Ureter (tissue), 1 donor: ENCODE data around the gene CUX1. TPM values are rescaled to one million over a fixed set of nuclear protein-coding genes. Genes with fewer than 3 reads are reported as not detected.
"Not testable (repeated sequence)": the region's sequence is repeated elsewhere in the genome, so short reads cannot be mapped to it uniquely, and the experiment has no call there.

Experiments used
- DNase-seq: peaks from one replicate; pipeline ENCODE4 v3.0.0-alpha.2; 2020; ENCODE audit warnings: low spot score
- total RNA-seq: library from RNA; stranded (reverse); gene quantifications from one replicate; pipeline ENCODE4 v1.2.4, GENCODE V29; 2023
- donor health status: DM: yes; HTN: yes; CAD: no.

The CUX1 gene
- total RNA-seq, 1 donor from 2014 or later = 103 TPM

GRCh38 chr7:102303669-102304422, 486.4 kb downstream of the CUX1 start:
- DNase-seq = no peak

DNA sequence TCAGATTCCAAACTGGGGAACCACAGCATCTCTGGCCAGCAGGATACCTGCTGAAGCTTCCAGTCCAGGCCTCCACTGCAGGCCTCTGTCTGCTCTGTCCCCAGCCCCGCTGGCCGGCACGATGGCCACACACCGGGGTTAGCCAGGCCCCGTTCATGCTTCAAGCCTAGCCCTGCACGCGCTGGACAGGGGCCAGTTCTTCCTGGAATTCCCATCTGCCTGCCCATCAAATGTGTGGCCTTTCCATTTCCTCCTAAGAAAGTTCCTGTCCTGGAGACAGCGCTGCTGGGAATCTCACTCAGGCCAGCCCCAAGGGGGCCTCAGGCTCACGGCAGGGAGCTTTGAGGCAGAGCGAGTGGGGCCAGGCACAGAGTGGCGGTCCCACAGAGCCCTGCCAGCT, 487.2 kb downstream of the CUX1 start:
- no peak for DNase-seq

DNA sequence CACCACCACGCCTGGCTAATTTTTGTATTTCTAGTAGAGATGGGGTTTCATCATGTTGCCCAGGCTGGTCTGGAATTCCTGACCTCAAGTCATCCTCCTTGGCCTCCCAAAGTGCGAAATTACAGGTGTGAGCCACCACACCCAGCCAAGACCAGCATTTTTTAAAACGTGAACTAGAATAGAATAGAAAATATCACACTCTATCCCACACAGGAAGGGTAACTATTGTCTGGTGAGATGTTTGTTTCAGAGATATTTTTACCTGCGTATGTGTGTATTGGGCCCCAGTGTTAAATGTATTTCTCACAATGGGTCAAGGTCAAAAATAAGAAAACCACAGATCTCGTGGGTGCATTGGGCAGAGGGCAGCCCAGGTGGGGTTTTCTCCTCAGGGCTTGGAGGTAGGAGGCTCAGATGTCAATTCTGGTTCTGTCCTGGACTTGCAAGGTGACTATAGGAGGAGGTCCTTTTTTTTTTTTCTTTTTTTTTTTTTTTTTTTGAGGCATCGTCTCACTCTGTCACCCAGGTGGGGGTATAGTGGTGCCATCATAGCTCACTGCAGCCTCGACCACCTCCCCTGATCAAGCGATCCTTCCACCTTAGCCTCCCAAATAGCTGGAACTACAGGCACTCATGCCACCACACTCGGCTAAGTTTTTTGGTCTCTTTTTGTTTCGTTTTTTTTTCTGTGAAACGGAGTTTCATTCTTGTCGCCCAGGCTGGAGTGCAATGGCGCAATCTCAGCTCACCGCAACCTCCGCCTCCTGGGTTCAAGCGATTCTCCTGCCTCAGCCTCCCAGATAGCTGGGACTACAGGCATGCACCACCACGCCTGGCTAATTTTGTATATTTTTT, 488.2 kb downstream of the CUX1 start:
- no peak for DNase-seq

DNA sequence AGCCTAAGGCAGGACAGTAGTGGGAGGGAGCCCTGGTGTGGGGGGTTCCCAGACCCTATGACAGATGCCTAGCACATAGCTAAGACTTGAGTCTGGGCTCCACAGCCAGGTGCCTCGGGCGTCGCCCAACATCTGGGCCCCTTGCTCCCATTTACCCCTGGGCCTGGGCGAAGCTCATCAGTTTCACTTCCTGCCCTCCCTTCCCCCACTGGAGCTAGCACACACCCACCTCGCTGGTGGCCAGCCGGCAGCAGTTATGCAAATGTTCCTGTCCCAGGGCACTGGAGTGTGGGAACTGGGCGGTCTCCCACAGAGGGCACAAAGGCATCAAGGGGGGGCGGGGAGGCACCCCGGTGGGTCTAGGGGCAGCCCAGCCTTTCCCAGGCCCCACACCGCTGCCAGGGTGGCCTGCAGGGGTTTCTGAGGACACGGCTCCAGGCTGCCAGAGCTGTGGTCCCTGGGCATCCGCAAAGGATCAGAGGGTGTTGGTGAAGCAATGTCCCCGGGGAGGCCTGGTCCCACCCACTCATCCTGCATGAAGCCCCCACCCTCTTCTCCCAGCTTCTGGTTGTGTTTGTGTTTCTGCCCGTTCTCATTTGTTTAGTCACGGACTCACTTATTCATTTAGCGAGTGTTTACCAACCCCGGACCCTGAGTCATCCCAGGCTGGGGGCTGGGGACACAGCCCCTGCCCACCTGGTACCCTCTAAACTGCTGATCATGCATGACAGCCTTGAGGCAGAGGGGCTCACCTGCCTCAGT, 489.7 kb downstream of the CUX1 start:
- peak; percentile 79 for DNase-seq

- DNase-seq = no peak
Measured at GRCh38 chr7:102310414-102310815, 493.0 kb downstream of the CUX1 start.

GRCh38 chr7:102312317-102312716, 494.9 kb downstream of the CUX1 start:
- no peak for DNase-seq

DNA sequence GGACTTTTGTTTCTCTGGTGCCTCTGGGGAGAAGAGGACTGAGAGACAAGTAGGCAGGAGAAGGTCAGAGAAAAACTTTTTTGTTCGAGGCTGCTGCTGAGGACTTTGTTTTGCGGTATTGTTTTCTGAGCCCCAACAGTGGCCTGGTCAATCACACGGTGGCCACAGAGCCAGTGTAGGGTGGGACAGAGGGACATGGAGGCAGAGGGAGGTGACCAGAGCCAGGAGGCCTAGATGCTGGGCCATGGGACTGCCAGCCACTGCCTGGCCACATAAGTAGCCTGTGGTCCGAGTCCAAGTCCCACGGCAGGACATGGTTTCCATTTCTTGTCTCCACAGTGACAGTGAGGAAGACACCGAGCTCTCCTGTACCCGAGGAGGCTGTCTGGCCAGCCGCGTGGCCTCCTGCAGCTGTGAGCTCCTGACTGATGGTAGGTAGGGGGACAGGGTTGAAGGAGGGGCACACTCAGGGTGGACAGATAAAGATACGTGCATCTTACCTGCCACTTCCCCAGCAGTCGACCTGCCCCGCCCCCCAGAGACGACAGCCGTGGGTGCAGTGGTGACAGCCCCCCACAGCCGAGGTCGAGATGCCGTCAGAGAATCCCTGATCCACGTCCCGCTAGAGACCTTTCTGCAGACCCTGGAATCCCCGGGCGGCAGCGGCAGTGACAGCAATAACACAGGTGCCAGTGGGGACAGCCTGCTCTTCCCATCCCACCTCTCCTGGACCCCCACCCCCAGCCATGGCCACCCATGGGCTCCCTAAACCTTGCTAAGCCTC, 496.8 kb downstream of the CUX1 start:
- DNase-seq = no peak

DNA sequence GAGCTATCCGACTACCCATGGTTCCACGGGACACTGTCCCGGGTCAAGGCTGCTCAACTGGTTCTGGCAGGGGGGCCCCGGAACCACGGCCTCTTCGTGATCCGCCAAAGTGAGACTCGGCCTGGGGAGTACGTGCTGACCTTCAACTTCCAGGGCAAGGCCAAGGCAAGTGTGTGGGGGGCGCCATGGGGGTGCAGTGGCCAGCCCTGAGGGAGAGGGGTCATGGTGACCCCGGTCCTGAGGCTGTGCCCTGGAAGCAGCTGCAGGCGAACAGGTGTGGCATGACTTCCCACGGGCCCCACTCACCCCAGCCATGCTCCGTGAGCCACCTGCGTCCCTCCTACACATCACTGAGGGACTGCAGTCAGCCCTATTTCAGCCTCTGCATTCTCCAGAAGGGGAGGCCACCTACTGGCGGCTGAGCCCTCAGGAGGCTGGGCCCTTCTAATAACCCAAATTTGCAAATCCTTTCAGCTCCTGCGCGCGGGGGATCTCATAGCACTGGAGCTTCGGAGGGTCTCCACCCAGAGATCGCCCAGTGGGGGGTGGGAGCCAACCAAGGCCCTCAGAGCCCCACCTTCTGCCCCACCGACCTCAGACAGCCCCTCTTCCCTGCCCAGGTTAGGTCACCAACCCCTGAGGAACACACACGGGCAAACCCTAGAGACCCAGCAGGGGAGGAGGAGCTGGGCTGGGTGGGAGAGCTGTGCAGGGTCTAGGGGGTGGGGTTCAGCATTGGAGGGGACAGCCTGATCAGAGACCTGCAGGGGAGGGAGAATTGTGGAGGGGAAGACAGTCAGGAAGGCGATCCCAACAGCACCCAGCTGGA, 500.0 kb downstream of the CUX1 start:
- no peak for DNase-seq

DNA sequence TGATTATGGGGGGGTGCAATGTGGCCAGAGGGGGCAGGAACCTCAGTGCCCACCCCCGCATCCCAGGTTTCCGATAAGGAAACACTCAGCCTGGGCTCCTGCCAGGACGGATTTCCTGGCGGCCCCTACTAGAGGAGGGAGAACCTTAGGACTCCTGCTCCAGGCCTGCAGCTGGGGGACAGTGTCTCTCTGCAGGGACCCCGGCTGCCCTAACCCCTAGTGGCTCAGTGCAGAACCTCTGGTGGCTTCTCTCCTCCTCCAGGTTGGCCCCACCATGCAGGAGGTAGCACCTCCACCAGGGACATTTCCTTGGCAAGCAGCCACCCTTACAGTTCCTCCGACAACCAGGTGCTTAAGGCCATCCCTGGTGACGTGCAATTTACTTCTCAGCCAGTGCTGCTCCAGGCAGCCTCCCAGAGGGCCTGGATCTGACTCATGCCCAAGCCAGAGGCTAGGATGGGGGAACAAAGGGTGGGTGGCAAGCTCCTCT, 501.1 kb downstream of the CUX1 start:
- DNase-seq = no peak

- no peak for DNase-seq
Measured at GRCh38 chr7:102319671-102320070, 502.2 kb downstream of the CUX1 start.

GRCh38 chr7:102320181-102320580, 502.8 kb downstream of the CUX1 start:
- DNase-seq = no peak

DNA sequence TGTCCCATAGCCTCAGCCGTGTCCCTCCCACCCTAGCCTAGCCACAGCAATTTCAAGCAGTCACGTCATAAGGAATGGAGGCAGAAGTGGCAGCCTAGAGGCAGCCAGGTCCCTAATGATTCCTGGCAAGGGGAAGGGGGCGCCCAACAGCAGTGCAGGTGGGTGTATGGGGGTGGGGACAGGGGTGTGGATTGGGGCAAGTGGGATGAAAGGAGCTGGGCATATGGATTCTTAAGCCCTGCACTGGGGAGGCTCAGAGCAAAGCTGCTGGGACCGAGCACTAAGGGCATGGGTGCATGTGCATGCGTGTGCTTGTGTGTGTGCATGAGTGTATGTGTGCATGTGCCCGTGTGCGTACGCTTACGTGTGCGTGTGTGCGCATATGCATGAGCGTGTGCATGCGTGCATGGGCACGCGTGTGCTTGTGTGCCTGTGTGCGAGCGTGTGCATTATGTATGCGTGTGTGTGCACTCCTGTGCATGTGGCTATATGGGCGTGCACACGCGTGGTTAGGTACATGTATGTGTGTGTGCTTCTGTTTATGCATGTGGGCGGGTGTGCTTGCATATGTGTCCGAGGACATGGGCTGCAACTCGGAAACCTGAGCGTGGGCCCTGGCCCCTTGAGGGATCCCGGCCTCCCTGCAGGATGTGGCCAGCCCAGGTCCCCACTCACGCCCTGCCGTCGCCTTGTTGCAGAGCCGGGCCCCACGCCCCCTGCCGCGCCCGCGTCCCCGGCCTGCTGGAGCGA, 503.4 kb downstream of the CUX1 start:
- no peak for DNase-seq

DNA sequence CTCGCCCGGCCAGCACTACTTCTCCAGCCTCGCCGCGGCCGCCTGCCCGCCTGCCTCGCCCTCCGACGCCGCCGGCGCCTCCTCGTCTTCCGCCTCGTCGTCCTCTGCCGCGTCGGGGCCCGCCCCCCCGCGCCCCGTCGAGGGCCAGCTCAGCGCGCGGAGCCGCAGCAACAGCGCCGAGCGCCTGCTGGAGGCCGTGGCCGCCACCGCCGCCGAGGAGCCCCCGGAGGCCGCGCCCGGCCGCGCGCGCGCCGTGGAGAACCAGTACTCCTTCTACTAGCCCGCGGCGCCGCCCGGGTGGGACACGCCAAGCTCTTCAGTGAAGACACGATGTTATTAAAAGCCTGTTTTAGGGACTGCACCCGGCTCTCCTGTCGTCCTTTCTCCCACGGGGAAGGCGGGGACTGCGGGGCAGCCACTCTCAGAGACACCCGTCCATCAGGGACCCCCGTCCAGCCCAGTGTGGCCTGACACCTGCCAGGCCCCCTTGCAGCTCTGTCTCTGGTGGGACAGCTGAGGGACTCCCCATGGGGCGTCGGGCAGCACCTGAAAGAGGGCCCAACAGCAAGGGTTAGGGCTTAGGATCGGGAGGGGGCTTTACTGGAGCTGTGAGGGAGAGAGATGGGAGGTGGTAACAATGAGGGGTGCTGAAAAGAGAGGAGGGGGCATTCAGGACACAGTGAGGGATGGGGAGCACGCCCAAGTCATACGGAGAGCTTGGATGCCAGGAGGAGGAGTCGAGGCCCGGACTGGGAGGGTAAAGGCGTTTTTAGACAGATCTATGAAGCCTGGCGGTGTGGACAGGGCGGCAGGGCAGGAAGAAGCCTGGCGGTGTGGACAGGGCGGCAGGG, 504.1 kb downstream of the CUX1 start:
- DNase-seq = peak; percentile 39

- DNase-seq = peak; percentile 24
Measured at GRCh38 chr7:102322202-102322715, 504.8 kb downstream of the CUX1 start.

GRCh38 chr7:102323914-102324195, 506.4 kb downstream of the CUX1 start:
- DNase-seq = no peak

DNA sequence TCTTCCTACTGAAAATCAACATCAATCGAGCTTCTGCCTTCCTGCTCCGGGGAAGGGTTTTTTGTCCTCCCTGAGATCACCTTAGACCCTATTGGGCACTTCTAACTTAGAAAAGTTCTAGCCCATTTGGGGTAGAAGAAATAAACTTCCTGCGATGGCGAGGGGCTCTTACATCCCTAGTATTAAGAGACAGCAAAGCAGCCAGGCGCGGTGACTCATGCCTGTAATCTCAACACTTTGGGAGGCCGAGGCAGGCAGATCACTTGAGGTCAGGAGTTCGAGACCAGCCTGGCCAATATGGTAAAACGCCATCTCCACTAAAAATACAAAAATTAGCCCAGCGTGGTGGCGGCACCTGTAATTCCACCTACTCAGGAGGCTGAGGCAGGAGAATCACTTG, 507.7 kb downstream of the CUX1 start:
- DNase-seq = not testable (repeated sequence)

DNA sequence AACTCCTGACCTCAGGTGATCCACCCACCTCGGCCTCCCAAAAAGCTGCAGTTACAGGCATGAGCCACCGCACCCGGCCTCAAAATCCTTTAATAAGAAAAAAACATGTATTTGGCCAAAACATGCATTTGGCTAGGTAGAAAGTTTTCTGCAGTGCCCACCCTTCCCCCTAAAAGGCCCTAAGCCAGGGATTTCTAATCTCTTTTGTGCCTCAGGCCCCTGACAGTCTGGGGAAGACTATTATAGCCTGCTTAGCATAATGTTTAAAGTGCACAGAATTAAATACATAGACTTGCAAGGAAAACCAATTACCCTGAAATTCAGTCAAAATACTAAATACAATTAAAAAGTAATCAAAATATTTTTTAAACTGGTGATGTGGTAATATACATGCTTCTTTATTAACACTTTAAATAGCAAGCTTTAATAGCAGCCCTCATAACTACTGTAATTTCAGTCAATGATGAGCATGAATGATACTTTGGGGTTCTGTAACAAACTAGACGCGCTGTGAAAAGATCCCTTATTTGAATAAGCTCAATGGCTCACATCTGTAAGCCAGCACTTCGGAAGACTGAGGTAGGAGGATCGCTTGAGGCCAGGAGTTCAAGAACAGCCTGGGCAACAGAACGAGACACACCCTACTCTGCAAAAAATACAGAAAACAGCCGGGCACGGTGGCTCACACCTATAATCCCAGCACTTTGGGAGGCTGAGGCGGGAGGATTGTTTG, 508.9 kb downstream of the CUX1 start:
- no peak for DNase-seq

GRCh38 chr7:102327183-102327582, 509.8 kb downstream of the CUX1 start:
- DNase-seq = not testable (repeated sequence)
